HepG2 (cell line): ENCODE data around the gene SMIM43.

Source experiments
- AFF4 ChIP-seq: sonication (generic); formaldehyde crosslinking; IDR thresholded peaks from 2 replicates; pipeline ENCODE4 v1.4.0; 2020; ENCODE audit warnings: missing genetic modification reagents
- CEBPB ChIP-seq: IDR thresholded peaks from 2 replicates; pipeline ENCODE4 v1.6.1; 2011; ENCODE audit warnings: low read depth, low read length, improper control_type of control experiment, borderline replicate concordance
- FOSL1 ChIP-seq: sonication (generic); formaldehyde crosslinking; IDR thresholded peaks from 2 replicates; pipeline ENCODE4 v1.9.0; 2021; ENCODE audit warnings: missing genetic modification reagents, borderline replicate concordance
- HNF4A ChIP-seq: sonication (generic); formaldehyde crosslinking; IDR thresholded peaks from 2 replicates; pipeline ENCODE4 v1.4.0; 2020; ENCODE audit warnings: missing genetic modification reagents
- IKZF1 ChIP-seq: fragments of 450-650 bp; IDR thresholded peaks from 2 replicates; pipeline ENCODE4 v1.7.1; 2016
- PLRG1 ChIP-seq: fragments of 450-650 bp; conservative IDR thresholded peaks from 2 replicates; pipeline ENCODE4 v1.6.1; 2016
- POLR2A ChIP-seq, 2 experiments: IDR thresholded peaks; 2 replicates each; pipeline ENCODE4 v1.6.1; 2011; ENCODE audit warnings: low read depth in 2 of 2, low read length in 2 of 2, mild to moderate bottlenecking in 1 of 2, moderate library complexity in 1 of 2; ENCODE audit not compliant: insufficient read depth in 1 of 2
- RELA ChIP-seq: sonication (generic); formaldehyde crosslinking; IDR thresholded peaks from 2 replicates; pipeline ENCODE4 v1.4.0; 2020; ENCODE audit warnings: missing genetic modification reagents
- SUZ12 ChIP-seq: fragments of 150-350 bp; IDR thresholded peaks from 2 replicates; pipeline ENCODE4 v1.6.1; 2014; ENCODE audit warnings: low read depth, low read length
- USF2 ChIP-seq, 2 experiments: sonication (generic) in 1 of 2; formaldehyde crosslinking in 1 of 2; IDR thresholded peaks; 2 replicates each; pipeline versions ENCODE4 v1.5.1 to v1.6.1; 2011 to 2020; ENCODE audit warnings: borderline replicate concordance in 1 of 2, low read depth in 1 of 2, low read length in 1 of 2, mild to moderate bottlenecking in 1 of 2, missing genetic modification reagents in 1 of 2, moderate library complexity in 1 of 2
- ZBTB44 ChIP-seq: sonication (generic); formaldehyde crosslinking; IDR thresholded peaks from 2 replicates; pipeline ENCODE4 v1.4.0; 2020; ENCODE audit warnings: missing genetic modification reagents
- ZNF558 ChIP-seq: sonication (generic); formaldehyde crosslinking; IDR thresholded peaks from 2 replicates; pipeline ENCODE4 v1.9.0; 2022; ENCODE audit warnings: mild to moderate bottlenecking, missing genetic modification reagents, borderline replicate concordance
- ZNF644 ChIP-seq: IDR thresholded peaks from 2 replicates; pipeline ENCODE4 v1.6.1; 2016; ENCODE audit warnings: low read depth

- TF ChIP-seq ZBTB44 (no peak), RELA (CRISPR knock-in tag) (no peak), SUZ12 (no peak), IKZF1 (no peak), AFF4 (CRISPR knock-in tag) (no peak), USF2 (IDR thresholded peaks at IDR 0.05; ENCODE audit: low read depth, low read length) (no peak), USF2 (CRISPR knock-in tag; IDR thresholded peaks at IDR 0.05; ENCODE audit: borderline replicate concordance) (no peak), PLRG1 (no peak), ZNF558 (no peak), CEBPB (no peak), FOSL1 (CRISPR knock-in tag) (no peak), POLR2A (IDR thresholded peaks at IDR 0.05; ENCODE audit: insufficient read depth in 1 of 2, low read depth in 2 of 2, low read length in 2 of 2) (no peak), HNF4A (CRISPR knock-in tag) (no peak), ZNF644 (CRISPR knock-in tag) (no peak)
Observed at GRCh38 chr4:121791481-121791880, 26.5 kb upstream of the SMIM43 start.
